IPS DF 6.9 (cell line): ENCODE results near the gene NTM.

Experiments used
- DNase-seq: peaks from one replicate; pipeline ENCODE4 v3.0.0-alpha.2; 2013; ENCODE audit warnings: low read depth, low spot score
- H3K27ac ChIP-seq: one replicate; pipeline ENCODE4 v1.5.1; 2013; ENCODE audit warnings: low read length, control low read depth
- H3K27me3 ChIP-seq: 2 replicates; pipeline ENCODE4 v1.6.1; 2013; ENCODE audit warnings: mild to moderate bottlenecking, low read length; ENCODE audit not compliant: control insufficient read depth, insufficient read depth
- H3K36me3 ChIP-seq: 2 replicates; pipeline ENCODE4 v1.6.1; 2013; ENCODE audit warnings: low read length; ENCODE audit not compliant: control insufficient read depth, insufficient read depth
- H3K4me1 ChIP-seq: 2 replicates; pipeline ENCODE4 v1.6.1; 2013; ENCODE audit warnings: low read length; ENCODE audit not compliant: control insufficient read depth, insufficient read depth
- H3K4me3 ChIP-seq: 2 replicates; pipeline ENCODE4 v1.5.1; 2013; ENCODE audit warnings: mild to moderate bottlenecking, low read length
- H3K9me3 ChIP-seq: 2 replicates; pipeline ENCODE4 v1.6.1; 2013; ENCODE audit warnings: low read length, inconsistent platforms; ENCODE audit not compliant: control insufficient read depth, insufficient read depth
- WGBS: extraction: QIAGEN DNeasy Blood & Tissue Kit; methylation state at CpG from one replicate; pipeline ENCODE4 v1.1.7; 2013; ENCODE audit warnings: mixed read lengths, missing lambda C conversion rate; ENCODE audit not compliant: insufficient read length, insufficient coverage; 5-methylcytosine and 5-hydroxymethylcytosine counted together

The NTM gene

DNA sequence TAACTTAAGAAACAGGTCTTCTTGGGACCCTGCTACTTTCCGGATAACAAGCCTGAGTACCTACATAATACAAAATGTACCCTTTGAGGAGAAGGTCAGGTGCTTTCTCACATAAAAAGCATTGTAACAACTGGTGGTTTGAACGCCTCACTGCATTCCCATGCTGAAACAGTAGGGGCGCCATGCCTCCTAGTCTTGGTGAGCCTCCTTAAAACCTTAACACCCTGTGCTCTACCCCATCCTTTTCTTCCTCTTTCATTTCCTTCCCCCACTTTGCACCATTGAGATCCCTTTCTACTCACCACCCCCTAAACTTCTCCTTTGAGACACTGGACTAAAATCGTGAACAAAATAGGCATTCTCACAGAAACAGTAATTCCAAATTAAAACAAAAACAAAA, 729.3 kb downstream of the NTM start:
- H3K9me3 ChIP-seq, result no peaks in the 10 kb centered on the region
- no peak overlapping the region for H3K4me3 ChIP-seq
- no CpG with 5 or more reads among the region's 4 CpGs for WGBS
- no peaks in the 10 kb centered on the region for H3K36me3 ChIP-seq
- no peak for DNase-seq
- no peaks in the 10 kb centered on the region for H3K27me3 ChIP-seq
- no peak overlapping the region for H3K27ac ChIP-seq
- H3K4me1 ChIP-seq, result peaks cover 7% of the 10 kb centered on the region

DNA sequence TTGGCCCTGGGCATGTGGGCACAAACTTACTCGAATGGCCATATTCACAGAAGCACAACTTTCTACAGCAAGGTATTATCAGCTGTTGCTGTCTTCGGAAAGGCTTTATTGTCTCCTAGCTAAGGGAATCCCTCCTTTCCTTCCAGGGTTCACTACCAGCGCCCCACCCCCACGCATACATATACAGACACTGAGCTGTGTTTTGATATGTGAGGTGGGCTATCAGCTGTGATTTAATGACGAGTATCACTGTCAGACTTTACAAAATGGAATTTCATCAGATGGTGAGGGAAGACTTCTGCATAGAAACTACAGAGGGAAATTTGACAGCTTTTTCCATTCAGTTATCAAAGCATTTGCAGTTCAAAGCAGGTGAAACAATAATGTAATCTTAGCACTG, 730.2 kb downstream of the NTM start:
- no peak for DNase-seq
- H3K36me3 ChIP-seq, result no peaks in the 10 kb centered on the region
- no peaks in the 10 kb centered on the region for H3K9me3 ChIP-seq
- peaks cover 7% of the 10 kb centered on the region for H3K4me1 ChIP-seq
- no peak overlapping the region for H3K27ac ChIP-seq
- H3K4me3 ChIP-seq, result no peak overlapping the region
- WGBS, result no CpG with 5 or more reads among the region's 5 CpGs
- no peaks in the 10 kb centered on the region for H3K27me3 ChIP-seq

GRCh38 chr11:132101881-132102280, 731.5 kb downstream of the NTM start:
- Histone ChIP-seq H3K9me3 (no peaks in the 10 kb centered on the region), H3K4me3 (no peak overlapping the region), H3K27ac (no peak overlapping the region), H3K27me3 (no peaks in the 10 kb centered on the region), H3K36me3 (no peaks in the 10 kb centered on the region), H3K4me1 (peaks cover 7% of the 10 kb centered on the region)
- no CpG with 5 or more reads among the region's 3 CpGs for WGBS
- DNase-seq, result no peak

DNA sequence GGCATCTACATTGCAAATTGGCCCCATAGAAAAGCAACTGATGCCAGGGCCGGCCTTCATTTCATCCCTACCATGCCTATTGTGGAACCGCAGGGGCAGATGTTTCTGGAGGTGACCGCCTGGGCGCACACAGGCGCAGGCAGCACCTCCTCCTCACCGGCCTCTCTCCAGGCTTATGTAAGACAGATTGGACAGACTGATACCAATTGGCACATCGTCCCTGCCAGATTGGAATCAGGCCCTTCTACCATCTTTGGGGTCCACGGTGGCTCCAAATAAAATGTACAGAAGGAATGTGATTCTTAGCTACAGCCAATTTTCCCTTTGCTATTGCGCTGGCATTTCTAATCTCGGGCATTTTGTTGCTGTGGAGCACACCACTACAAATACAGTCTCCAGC, 732.6 kb downstream of the NTM start:
- Histone ChIP-seq H3K27me3 (no peaks in the 10 kb centered on the region), H3K9me3 (no peaks in the 10 kb centered on the region), H3K4me3 (no peak overlapping the region), H3K36me3 (no peaks in the 10 kb centered on the region), H3K4me1 (peaks cover 7% of the 10 kb centered on the region), H3K27ac (no peak overlapping the region)
- WGBS, result no CpG with 5 or more reads among the region's 10 CpGs
- no peak for DNase-seq

- no peaks in the 10 kb centered on the region for H3K9me3 ChIP-seq
- no peak for DNase-seq
- H3K4me3 ChIP-seq, result no peak overlapping the region
- no CpG with 5 or more reads among the region's 13 CpGs for WGBS
- peaks cover 7% of the 10 kb centered on the region for H3K4me1 ChIP-seq
- H3K36me3 ChIP-seq, result no peaks in the 10 kb centered on the region
- no peak overlapping the region for H3K27ac ChIP-seq
- no peaks in the 10 kb centered on the region for H3K27me3 ChIP-seq
These were observed 735.9 kb downstream of the NTM start for GRCh38 chr11:132106096-132106982.

- Histone ChIP-seq H3K4me3 (no peak overlapping the region), H3K27ac (no peak overlapping the region), H3K36me3 (no peaks in the 10 kb centered on the region), H3K4me1 (peaks cover 5% of the 10 kb centered on the region), H3K27me3 (no peaks in the 10 kb centered on the region), H3K9me3 (no peaks in the 10 kb centered on the region)
- no CpG with 5 or more reads among the region's 2 CpGs for WGBS
- DNase-seq, result no peak
These were observed 740.9 kb downstream of the NTM start for GRCh38 chr11:132111316-132111715.

DNA sequence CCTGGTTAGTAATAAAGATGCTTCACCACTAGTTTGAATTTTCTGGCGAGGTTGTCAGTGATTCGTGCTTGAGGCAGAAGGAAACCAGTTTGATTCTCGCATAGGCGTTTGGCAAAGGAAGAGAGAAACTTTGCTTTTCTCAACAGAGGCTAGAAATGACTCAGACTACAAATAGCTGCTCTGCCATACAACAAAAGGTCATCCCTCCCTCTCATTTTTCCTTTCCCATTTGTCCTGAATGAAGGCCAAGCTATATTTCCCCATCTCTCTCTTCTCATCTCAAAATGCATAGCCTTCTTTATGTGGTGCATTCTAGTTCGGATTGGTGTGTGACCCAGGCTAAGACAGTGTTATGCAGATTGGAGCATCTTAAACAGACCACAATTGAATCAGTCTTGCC, 741.4 kb downstream of the NTM start:
- no peaks in the 10 kb centered on the region for H3K36me3 ChIP-seq
- H3K9me3 ChIP-seq, result no peaks in the 10 kb centered on the region
- no peak overlapping the region for H3K27ac ChIP-seq
- no CpG with 5 or more reads among the region's 5 CpGs for WGBS
- H3K4me1 ChIP-seq, result peaks cover 5% of the 10 kb centered on the region; the same call in 1 of the 2 replicates
- no peak for DNase-seq
- H3K4me3 ChIP-seq, result no peak overlapping the region
- H3K27me3 ChIP-seq, result no peaks in the 10 kb centered on the region

DNA sequence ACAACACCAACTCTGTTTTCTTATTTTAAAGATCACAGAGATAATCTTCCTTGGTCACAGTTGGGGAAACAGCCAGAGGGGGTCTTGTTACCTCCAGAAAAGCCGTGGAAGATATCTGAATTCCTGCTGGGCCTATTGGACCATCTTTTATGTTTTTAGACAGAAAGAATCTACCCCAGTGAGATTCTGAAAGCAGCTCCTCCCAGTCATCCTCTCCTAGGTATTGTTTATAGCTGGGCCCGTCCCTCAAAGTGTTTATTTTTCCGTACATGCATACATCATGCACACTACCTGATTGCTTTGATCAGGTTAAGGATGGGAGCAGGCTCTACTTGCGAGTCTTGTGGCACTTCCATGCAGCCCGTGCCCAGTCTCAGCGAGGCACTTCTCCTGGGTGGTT, 742.4 kb downstream of the NTM start:
- Histone ChIP-seq H3K27ac (no peak overlapping the region), H3K4me1 (peaks cover 5% of the 10 kb centered on the region; the same call in 1 of the 2 replicates), H3K9me3 (no peaks in the 10 kb centered on the region), H3K36me3 (no peaks in the 10 kb centered on the region), H3K4me3 (no peak overlapping the region), H3K27me3 (no peaks in the 10 kb centered on the region)
- WGBS, result no CpG with 5 or more reads among the region's 6 CpGs
- no peak for DNase-seq

DNA sequence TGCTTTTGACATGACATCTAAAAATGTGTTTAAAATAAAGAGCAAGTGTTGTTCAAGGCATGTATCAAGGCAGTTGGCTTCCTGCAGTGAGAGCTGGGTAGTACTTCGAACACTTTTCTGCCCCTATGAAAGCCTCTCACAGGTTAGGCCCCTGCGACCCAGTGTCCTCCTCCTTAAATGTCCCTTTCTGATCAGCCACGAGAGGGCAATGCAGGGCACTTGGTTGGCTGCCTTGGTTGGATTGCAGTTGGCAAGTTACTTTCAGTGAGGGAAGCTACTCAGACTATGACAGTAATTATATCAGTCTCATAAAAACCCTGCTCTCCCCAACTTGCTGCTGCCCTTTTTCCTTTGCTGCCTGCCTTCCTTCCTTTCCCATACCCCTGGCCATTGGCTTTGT, 743.8 kb downstream of the NTM start:
- Histone ChIP-seq H3K36me3 (no peaks in the 10 kb centered on the region), H3K4me1 (peaks cover 5% of the 10 kb centered on the region; the same call in 1 of the 2 replicates), H3K9me3 (no peaks in the 10 kb centered on the region), H3K27me3 (no peaks in the 10 kb centered on the region), H3K4me3 (no peak overlapping the region), H3K27ac (no peak overlapping the region)
- no CpG with 5 or more reads among the region's 3 CpGs for WGBS
- no peak for DNase-seq

DNA sequence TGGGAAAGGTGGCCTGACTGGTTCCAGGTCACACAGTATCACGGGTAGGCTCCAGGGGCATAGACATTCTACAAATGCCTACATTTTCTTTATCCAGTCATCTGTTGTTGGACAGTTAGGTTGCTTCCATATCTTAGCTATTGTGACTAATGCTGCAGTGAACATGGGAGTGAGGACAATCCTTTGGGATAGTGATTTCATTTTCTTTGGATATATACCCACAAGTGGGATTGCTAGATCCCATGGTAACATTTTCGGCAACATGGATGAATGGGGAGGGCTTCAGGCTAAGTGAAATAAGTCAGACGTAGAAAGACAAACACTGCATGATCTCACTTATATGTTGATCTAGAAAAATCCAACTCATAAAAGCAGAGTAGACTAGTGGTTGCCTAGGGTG, 744.3 kb downstream of the NTM start:
- Histone ChIP-seq H3K4me1 (peaks cover 5% of the 10 kb centered on the region; the same call in 1 of the 2 replicates), H3K27me3 (no peaks in the 10 kb centered on the region), H3K9me3 (no peaks in the 10 kb centered on the region), H3K36me3 (no peaks in the 10 kb centered on the region), H3K4me3 (no peak overlapping the region), H3K27ac (no peak overlapping the region)
- no peak for DNase-seq
- WGBS, result no CpG with 5 or more reads among the region's 3 CpGs

- no peak overlapping the region for H3K27ac ChIP-seq
- H3K27me3 ChIP-seq, result no peaks in the 10 kb centered on the region
- DNase-seq, result no peak
- no CpG with 5 or more reads among the region's 5 CpGs for WGBS
- no peaks in the 10 kb centered on the region for H3K9me3 ChIP-seq
- no peak overlapping the region for H3K4me3 ChIP-seq
- no peaks in the 10 kb centered on the region for H3K36me3 ChIP-seq
- peaks cover 5% of the 10 kb centered on the region; the same call in 1 of the 2 replicates for H3K4me1 ChIP-seq
These were observed 745.0 kb downstream of the NTM start for GRCh38 chr11:132115454-132115853.
